Body of pancreas (tissue), 4 donors: Measurements from ENCODE around the gene CAPZB.

Experiments used
- CTCF ChIP-seq, 7 experiments: fragments of 450-650 bp in 4 of 7; fragments of 200-600 bp in 3 of 7; sonication (generic) in 3 of 7; IDR thresholded peaks; one replicate each; pipeline ENCODE4 v1.5.1; 2016 to 2019; ENCODE audit warnings: antibody characterized with exemption in 7 of 7
- POLR2A ChIP-seq, 3 donors: fragments of 450-650 bp; IDR thresholded peaks; one replicate each; pipeline ENCODE4 v1.6.1; 2016; ENCODE audit warnings: antibody characterized with exemption in 3 of 3, mild to moderate bottlenecking in 2 of 3

DNA sequence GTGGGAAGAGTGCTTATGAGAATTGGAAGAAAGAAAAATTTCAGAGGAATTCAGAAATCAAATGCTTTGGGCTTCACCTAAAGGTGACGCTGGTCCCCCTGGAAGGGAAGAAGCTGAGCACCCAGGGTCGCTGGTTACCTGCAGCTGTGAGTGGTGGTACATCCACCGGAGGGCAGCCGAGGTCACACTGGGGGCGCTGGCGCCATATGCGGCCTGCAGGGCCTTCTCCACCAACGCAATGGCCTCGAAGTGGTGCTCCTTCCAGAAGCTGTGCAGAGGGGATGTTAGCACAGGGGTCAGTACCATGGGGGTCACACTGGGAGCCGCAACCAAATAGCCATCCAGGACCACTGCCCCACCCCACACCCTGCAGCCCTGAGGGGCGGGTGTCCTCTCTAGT is 179.5 kb downstream of the CAPZB start:
- no peak for TF ChIP-seq CTCF (IDR thresholded peaks at IDR 0.05)
- no peak for TF ChIP-seq POLR2A (IDR thresholded peaks at IDR 0.05)
